WERI-Rb-1 (cell line): ENCODE data around the gene SH2D6.

ENCODE experiments used
- DNase-seq: peaks from one replicate; pipeline ENCODE4 v3.0.0-alpha.2; 2020
- H3K27ac ChIP-seq: fragments of 250-450 bp; sonication (Bioruptor Pico); 2 replicates; pipeline ENCODE4 v1.5.1; 2020; ENCODE audit warnings: mild to moderate bottlenecking, moderate library complexity
- H3K27me3 ChIP-seq: fragments of 250-450 bp; sonication (Bioruptor Pico); 2 replicates; pipeline ENCODE4 v1.5.1; 2021; ENCODE audit warnings: mild to moderate bottlenecking, low read depth, moderate library complexity; ENCODE audit not compliant: insufficient read depth, severe bottlenecking
- H3K36me3 ChIP-seq: fragments of 250-450 bp; sonication (Bioruptor Pico); 2 replicates; pipeline ENCODE4 v1.5.1; 2020; ENCODE audit warnings: mild to moderate bottlenecking, moderate library complexity
- H3K4me3 ChIP-seq: 2 replicates; pipeline ENCODE4 v1.5.1; 2011; ENCODE audit warnings: low read depth, mild to moderate bottlenecking, control low read depth, low read length
- H3K9me3 ChIP-seq: fragments of 250-450 bp; sonication (Bioruptor Pico); 2 replicates; pipeline ENCODE4 v1.5.1; 2021; ENCODE audit warnings: mild to moderate bottlenecking, moderate library complexity; ENCODE audit not compliant: severe bottlenecking
- CTCF ChIP-seq: IDR thresholded peaks from 2 replicates; pipeline ENCODE4 v1.5.1; 2011; ENCODE audit warnings: low read depth, mild to moderate bottlenecking, control low read depth, inconsistent platforms, low read length

SH2D6 gene

GRCh38 chr2:85394976-85395375, 23.5 kb upstream of the SH2D6 start:
- H3K36me3 ChIP-seq, result no peaks in the 10 kb centered on the region; the same call in 1 of the 2 replicates
- H3K4me3 ChIP-seq, result no peak overlapping the region
- H3K27ac ChIP-seq, result no peak overlapping the region
- H3K9me3 ChIP-seq, result no peaks in the 10 kb centered on the region
- DNase-seq, result no peak
- no peak for TF ChIP-seq CTCF
- no peaks in the 10 kb centered on the region for H3K27me3 ChIP-seq

GRCh38 chr2:85395912-85396475, 22.5 kb upstream of the SH2D6 start:
- H3K36me3 ChIP-seq, result no peaks in the 10 kb centered on the region; the same call in 1 of the 2 replicates
- H3K27ac ChIP-seq, result no peak overlapping the region
- H3K4me3 ChIP-seq, result no peak overlapping the region
- no peak for DNase-seq
- no peaks in the 10 kb centered on the region for H3K27me3 ChIP-seq
- H3K9me3 ChIP-seq, result no peaks in the 10 kb centered on the region
- TF ChIP-seq CTCF, result no peak

GRCh38 chr2:85396531-85397470, 21.7 kb upstream of the SH2D6 start:
- H3K27ac ChIP-seq, result no peak overlapping the region
- no peaks in the 10 kb centered on the region for H3K36me3 ChIP-seq
- no peak for TF ChIP-seq CTCF
- no peak for DNase-seq
- no peak overlapping the region for H3K4me3 ChIP-seq
- no peaks in the 10 kb centered on the region for H3K27me3 ChIP-seq
- H3K9me3 ChIP-seq, result no peaks in the 10 kb centered on the region

- Histone ChIP-seq H3K27ac (no peak overlapping the region), H3K36me3 (no peaks in the 10 kb centered on the region), H3K9me3 (no peaks in the 10 kb centered on the region), H3K27me3 (no peaks in the 10 kb centered on the region), H3K4me3 (no peak overlapping the region)
- TF ChIP-seq CTCF, result no peak
- no peak for DNase-seq
These were observed 20.6 kb upstream of the SH2D6 start for GRCh38 chr2:85397925-85398331.

GRCh38 chr2:85398426-85399182, 19.9 kb upstream of the SH2D6 start:
- H3K9me3 ChIP-seq, result peaks cover 4% of the 10 kb centered on the region
- no peak for TF ChIP-seq CTCF

More at GRCh38 chr2:85398426-85399182, 19.9 kb upstream of the SH2D6 start:
- H3K27ac ChIP-seq, result no peak overlapping the region
- H3K27me3 ChIP-seq, result no peaks in the 10 kb centered on the region
- no peak overlapping the region for H3K4me3 ChIP-seq
- no peak for DNase-seq
- no peaks in the 10 kb centered on the region for H3K36me3 ChIP-seq
